ENCODE results near the gene RGS9.
"Not testable (repeated sequence)": the region's sequence is repeated elsewhere in the genome, so short reads cannot be mapped to it uniquely, and the experiment has no call there.

The RGS9 gene

GRCh38 chr17:65177901-65178300 lies 40.7 kb downstream of the RGS9 start:
- Mint-ChIP-seq H3K4me1 (peaks cover 15% of the 10 kb centered on the region), H3K27me3 (ENCODE audit: low read depth) (peaks cover 4% of the 10 kb centered on the region), H3K27ac (peak overlapping the region in 1 of 3 experiments; percentile 36), H3K9me3 (no peaks in the 10 kb centered on the region), H3K36me3 (ENCODE audit: low read depth) (no peaks in the 10 kb centered on the region), H3K4me3 (no peak overlapping the region)
- TF ChIP-seq, protein P1, sequence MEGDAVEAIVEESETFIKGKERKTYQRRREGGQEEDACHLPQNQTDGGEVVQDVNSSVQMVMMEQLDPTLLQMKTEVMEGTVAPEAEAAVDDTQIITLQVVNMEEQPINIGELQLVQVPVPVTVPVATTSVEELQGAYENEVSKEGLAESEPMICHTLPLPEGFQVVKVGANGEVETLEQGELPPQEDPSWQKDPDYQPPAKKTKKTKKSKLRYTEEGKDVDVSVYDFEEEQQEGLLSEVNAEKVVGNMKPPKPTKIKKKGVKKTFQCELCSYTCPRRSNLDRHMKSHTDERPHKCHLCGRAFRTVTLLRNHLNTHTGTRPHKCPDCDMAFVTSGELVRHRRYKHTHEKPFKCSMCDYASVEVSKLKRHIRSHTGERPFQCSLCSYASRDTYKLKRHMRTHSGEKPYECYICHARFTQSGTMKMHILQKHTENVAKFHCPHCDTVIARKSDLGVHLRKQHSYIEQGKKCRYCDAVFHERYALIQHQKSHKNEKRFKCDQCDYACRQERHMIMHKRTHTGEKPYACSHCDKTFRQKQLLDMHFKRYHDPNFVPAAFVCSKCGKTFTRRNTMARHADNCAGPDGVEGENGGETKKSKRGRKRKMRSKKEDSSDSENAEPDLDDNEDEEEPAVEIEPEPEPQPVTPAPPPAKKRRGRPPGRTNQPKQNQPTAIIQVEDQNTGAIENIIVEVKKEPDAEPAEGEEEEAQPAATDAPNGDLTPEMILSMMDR (IDR thresholded peaks at IDR 0.05; ENCODE audit: unreplicated experiment in 3 of 3): no peak

GRCh38 chr17:65180276-65180675 lies 43.1 kb downstream of the RGS9 start:
- not testable (repeated sequence) for H3K9me3 Mint-ChIP-seq; H3K27me3 Mint-ChIP-seq (ENCODE audit: low read depth); H3K4me3 Mint-ChIP-seq; H3K36me3 Mint-ChIP-seq (ENCODE audit: low read depth)
- H3K27ac Mint-ChIP-seq: peak overlapping the region; percentile 33 to 85 (median 44)
- H3K4me1 Mint-ChIP-seq: peaks cover 22% of the 10 kb centered on the region

- not testable (repeated sequence) for H3K9me3 Mint-ChIP-seq; H3K27me3 Mint-ChIP-seq (ENCODE audit: low read depth); H3K36me3 Mint-ChIP-seq (ENCODE audit: low read depth); H3K4me3 Mint-ChIP-seq
- Mint-ChIP-seq H3K27ac (peak overlapping the region in 2 of 3 experiments; percentile 33 to 85), H3K4me1 (peaks cover 22% of the 10 kb centered on the region)
Observed at GRCh38 chr17:65180752-65181236, 43.6 kb downstream of the RGS9 start.

DNA sequence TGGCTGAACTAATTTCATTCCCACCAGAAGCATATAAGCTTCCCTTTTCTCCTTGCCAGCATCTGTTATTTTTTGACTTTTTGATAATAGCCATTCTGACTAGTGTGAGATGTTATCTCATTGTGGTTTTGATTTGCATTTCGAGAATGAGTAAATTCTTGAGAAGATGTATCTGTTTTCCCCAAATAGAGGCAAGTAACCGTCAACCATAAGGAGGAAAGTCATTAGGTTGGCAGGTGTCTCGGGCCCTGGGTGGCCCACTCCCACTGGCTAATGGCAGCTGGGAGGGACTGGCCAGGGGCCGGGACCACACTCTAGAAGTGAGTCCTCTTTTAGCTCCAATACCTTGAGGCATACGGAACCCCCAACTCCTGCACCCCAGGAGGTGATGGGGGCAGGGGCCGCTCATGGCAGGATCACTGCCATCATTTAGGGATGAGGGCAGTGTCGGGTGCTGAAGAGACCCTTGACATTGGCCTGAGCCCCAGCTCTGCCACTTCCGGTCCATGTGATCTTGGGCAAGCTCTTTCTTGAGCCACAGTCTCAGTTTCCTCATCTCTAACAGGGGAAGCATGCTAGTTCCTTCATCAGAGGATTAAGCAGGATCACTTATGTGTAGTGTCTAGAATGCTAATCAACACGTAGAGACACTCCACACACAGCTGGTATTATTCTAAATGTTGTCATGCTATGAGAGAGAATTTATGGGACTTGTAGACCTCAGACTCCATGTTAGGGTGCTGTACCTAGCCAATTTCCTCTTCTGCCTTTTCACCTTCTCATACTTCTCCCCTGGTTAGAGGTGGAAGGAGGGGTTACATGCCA lies 44.3 kb downstream of the RGS9 start:
- H3K27me3 Mint-ChIP-seq (ENCODE audit: low read depth): peaks cover 9% of the 10 kb centered on the region
- H3K4me1 Mint-ChIP-seq: peaks cover 22% of the 10 kb centered on the region
- peak overlapping the region in 1 of 3 experiments; percentile 49 for H3K27ac Mint-ChIP-seq
- no peaks in the 10 kb centered on the region for H3K36me3 Mint-ChIP-seq (ENCODE audit: low read depth)
- H3K4me3 Mint-ChIP-seq: no peak overlapping the region
- TF ChIP-seq, protein P1 (IDR thresholded peaks at IDR 0.05; ENCODE audit: unreplicated experiment in 3 of 3): no peak
- H3K9me3 Mint-ChIP-seq: no peaks in the 10 kb centered on the region

DNA sequence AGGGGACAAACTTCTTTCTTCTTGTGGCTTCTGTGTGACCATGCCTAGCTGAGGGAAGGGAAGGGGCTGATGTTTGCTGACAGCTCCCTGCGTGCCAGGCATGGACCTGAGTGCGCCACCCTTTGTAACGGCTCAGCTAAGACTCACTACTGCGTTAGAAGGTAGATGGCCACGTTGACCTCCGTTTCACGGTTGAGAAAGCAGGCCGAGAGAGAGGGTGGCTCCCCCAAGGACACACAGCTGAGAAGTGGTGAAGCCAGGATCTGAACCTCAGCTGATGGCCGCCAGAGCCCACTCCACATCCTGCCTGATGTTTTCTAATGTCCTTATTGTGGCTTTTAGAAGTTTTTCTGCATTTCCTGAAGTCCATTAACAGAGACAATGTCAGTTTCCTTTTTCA lies 45.1 kb downstream of the RGS9 start:
- Mint-ChIP-seq H3K27me3 (ENCODE audit: low read depth) (peaks cover 9% of the 10 kb centered on the region), H3K4me1 (peaks cover 22% of the 10 kb centered on the region), H3K9me3 (no peaks in the 10 kb centered on the region), H3K27ac (peak overlapping the region in 1 of 3 experiments; percentile 49), H3K36me3 (ENCODE audit: low read depth) (peaks cover 4% of the 10 kb centered on the region), H3K4me3 (no peak overlapping the region)
- TF ChIP-seq, protein P1 (IDR thresholded peaks at IDR 0.05; ENCODE audit: unreplicated experiment in 3 of 3): no peak

DNA sequence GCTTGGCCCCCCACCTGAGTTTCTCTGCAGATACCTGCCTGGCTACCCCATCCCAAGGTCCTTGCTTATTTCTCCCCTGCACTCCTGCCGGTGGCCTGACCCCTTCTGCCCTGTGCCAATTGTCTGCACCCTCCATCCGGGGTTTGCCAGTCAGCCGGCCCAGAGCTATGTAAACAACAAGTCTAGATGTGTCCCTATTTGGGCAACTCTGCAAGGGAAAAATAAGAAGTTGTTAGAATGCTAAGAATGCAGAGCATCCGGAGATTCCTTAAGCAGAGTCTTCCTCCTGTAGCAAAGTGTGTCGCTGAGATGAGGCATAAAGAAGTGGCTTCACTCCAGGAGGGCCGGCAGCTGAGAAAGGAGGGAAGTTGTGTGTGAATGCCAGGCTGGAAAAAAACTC lies 46.6 kb downstream of the RGS9 start:
- Mint-ChIP-seq H3K4me3 (no peak overlapping the region), H3K9me3 (no peaks in the 10 kb centered on the region), H3K4me1 (peaks cover 21% of the 10 kb centered on the region), H3K27ac (peak overlapping the region; percentile 56 to 85 (median 64)), H3K27me3 (ENCODE audit: low read depth) (peaks cover 9% of the 10 kb centered on the region), H3K36me3 (ENCODE audit: low read depth) (peaks cover 5% of the 10 kb centered on the region)
- TF ChIP-seq, protein P1 (IDR thresholded peaks at IDR 0.05; ENCODE audit: unreplicated experiment in 3 of 3): no peak

Measured in nephron (organoid).